ENCODE measurements around the gene NTM. TPM values are rescaled to one million over a fixed set of nuclear protein-coding genes. Genes with fewer than 3 reads are reported as not detected.

Gene NTM
- total RNA-seq, 1 donor from 2014 or later: 82.7 TPM

DNA sequence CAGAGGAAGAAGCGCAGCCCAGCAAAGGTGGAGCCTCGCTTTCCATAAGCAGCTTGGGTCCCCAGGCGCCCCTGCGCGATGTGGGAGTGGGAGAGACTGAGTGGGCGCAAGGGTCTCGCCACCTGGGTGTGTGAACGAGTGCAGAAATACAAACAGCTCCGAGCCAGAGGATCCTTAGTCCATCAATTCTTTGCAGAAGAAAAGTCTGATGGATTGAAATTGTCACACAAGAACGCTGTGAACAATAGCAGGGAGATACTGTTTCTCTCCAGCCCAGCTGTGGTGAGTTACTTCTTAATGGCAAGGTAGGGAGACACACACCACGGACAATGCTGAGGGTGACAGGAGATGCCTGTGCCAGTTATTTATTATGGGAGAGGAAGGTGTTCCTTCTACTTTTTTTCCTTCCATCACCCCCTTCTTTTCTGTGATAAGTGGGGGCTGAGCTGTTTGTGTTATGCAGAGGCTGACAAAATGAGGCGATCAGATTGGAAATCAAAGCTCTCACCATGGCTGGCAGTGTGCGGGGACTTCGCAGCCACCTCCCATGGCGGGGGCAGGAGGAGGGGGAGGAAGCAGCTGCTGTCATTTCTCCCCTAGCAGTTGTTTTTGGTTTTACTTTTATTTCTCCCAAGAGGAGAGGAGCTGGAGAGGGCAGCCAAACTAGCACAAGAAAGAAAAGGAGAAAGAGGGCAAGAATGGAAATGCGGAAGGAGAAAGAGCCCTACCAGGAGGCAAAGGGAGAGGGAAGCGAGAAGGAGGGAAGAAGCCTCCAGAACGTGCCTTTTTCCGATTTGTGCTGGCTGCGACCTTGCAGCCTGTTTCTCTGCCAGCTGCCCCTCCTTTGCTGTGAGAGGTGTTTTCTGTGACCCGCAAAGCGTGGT, 755.8 kb downstream of the NTM start:
- peaks cover 23% of the 10 kb centered on the region for H3K4me1 Mint-ChIP-seq (ENCODE audit: unreplicated experiment)
- no peak overlapping the region for H3K4me3 Mint-ChIP-seq (ENCODE audit: unreplicated experiment)
- TF ChIP-seq, protein P1, sequence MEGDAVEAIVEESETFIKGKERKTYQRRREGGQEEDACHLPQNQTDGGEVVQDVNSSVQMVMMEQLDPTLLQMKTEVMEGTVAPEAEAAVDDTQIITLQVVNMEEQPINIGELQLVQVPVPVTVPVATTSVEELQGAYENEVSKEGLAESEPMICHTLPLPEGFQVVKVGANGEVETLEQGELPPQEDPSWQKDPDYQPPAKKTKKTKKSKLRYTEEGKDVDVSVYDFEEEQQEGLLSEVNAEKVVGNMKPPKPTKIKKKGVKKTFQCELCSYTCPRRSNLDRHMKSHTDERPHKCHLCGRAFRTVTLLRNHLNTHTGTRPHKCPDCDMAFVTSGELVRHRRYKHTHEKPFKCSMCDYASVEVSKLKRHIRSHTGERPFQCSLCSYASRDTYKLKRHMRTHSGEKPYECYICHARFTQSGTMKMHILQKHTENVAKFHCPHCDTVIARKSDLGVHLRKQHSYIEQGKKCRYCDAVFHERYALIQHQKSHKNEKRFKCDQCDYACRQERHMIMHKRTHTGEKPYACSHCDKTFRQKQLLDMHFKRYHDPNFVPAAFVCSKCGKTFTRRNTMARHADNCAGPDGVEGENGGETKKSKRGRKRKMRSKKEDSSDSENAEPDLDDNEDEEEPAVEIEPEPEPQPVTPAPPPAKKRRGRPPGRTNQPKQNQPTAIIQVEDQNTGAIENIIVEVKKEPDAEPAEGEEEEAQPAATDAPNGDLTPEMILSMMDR (IDR thresholded peaks at IDR 0.05): no peak
- no peaks in the 10 kb centered on the region for H3K9me3 Mint-ChIP-seq (ENCODE audit: unreplicated experiment)
- no peaks in the 10 kb centered on the region for H3K27me3 Mint-ChIP-seq (ENCODE audit: unreplicated experiment)
- H3K27ac Mint-ChIP-seq (ENCODE audit: unreplicated experiment): no peak overlapping the region
- H3K36me3 Mint-ChIP-seq (ENCODE audit: unreplicated experiment): no peaks in the 10 kb centered on the region
- DNase-seq (ENCODE audit: extremely low spot score, unreplicated experiment): no peak

DNA sequence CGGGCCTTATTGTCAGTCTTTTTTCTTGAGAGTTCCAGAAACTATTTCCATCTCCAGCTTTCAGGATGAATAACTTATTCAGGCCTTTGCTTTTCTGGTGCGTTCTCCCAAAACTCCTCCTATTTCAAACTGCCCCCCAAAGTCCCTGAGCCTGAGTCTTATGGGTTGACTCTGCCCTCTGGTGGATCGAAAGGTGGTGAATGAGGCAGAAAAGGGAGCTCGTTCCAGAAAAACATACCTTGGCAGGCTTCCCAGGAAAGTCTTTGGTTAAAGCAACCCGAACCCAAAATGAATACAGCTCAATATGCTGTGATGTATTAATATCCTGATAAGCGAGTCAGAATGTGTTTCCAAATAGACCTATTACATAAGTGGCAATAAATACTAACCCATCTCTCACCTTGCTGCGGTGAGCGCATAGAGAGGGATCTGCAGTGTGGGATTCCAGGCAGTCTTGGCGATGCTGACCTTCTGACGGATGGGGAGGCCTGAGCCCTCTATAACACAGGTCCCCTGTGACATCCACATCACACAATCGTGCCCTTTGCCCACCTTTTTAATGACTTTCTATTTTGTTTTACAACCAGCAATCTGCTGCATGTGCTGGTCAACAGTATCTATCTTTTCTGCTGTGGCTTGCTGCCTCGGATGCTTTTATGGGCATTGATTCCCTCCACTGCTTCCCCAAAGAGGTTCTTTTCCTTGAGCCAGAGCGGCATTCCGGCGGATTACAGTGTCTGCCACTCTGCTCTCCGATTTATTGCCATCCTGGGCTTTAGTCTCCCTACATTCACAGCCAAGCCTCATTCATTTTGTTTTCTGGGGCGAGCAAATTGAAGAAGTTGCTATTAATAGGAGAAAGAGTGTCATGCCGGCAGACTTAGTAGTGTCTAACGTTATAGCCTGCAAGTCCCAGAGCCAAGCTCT, 756.8 kb downstream of the NTM start:
- Mint-ChIP-seq H3K4me1 (ENCODE audit: unreplicated experiment) (peaks cover 13% of the 10 kb centered on the region), H3K36me3 (ENCODE audit: unreplicated experiment) (no peaks in the 10 kb centered on the region), H3K27me3 (ENCODE audit: unreplicated experiment) (no peaks in the 10 kb centered on the region), H3K9me3 (ENCODE audit: unreplicated experiment) (no peaks in the 10 kb centered on the region), H3K4me3 (ENCODE audit: unreplicated experiment) (no peak overlapping the region), H3K27ac (ENCODE audit: unreplicated experiment) (no peak overlapping the region)
- DNase-seq (ENCODE audit: extremely low spot score, unreplicated experiment): no peak
- TF ChIP-seq, protein P1 (IDR thresholded peaks at IDR 0.05): peak; percentile 92

DNA sequence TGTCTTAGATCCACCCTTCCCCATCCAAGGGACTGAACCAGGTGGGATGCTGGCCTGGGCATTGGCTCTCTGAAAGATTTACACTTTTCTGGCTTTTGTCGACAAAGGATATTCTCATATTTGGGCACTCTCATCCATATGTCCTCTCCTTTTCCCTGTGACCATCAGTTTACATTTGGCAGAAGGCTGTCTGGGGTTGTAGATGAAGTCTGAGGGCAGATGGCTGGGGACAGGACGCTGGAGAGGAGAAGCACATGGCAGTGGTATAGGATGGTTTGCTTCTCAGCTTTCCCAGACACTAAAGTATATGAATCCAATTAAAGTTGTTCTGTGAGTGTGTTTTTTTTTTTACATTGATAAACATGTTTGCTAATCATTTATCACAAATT, 757.5 kb downstream of the NTM start:
- Mint-ChIP-seq H3K4me1 (ENCODE audit: unreplicated experiment) (peaks cover 6% of the 10 kb centered on the region), H3K9me3 (ENCODE audit: unreplicated experiment) (no peaks in the 10 kb centered on the region), H3K36me3 (ENCODE audit: unreplicated experiment) (no peaks in the 10 kb centered on the region), H3K27me3 (ENCODE audit: unreplicated experiment) (no peaks in the 10 kb centered on the region), H3K27ac (ENCODE audit: unreplicated experiment) (no peak overlapping the region), H3K4me3 (ENCODE audit: unreplicated experiment) (no peak overlapping the region)
- TF ChIP-seq, protein P1 (IDR thresholded peaks at IDR 0.05): no peak
- DNase-seq (ENCODE audit: extremely low spot score, unreplicated experiment): no peak

DNA sequence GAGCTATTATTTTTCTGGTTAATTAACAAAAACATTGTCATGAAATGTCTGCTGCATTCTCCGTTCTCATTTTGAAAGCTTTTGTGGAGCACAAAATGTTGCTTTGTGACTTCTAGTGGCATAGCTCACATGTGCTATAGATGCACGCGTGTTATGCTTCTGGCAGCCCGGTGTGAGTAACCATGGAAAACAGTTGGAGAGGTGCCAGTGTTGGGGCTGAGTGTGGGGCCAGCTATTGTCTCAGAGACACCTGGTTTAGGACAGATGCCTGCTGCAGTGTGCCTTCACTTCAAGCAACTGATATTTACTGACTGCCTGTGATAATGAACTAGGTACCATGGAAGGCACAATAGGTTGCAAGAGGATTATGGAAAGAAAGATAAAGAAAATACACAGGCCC, 760.6 kb downstream of the NTM start:
- H3K4me3 Mint-ChIP-seq (ENCODE audit: unreplicated experiment): no peak overlapping the region

More for the DNA sequence above, 760.6 kb downstream of the NTM start:
- H3K27ac Mint-ChIP-seq (ENCODE audit: unreplicated experiment): no peak overlapping the region
- no peak for DNase-seq (ENCODE audit: extremely low spot score, unreplicated experiment)
- H3K36me3 Mint-ChIP-seq (ENCODE audit: unreplicated experiment): no peaks in the 10 kb centered on the region
- no peaks in the 10 kb centered on the region for H3K9me3 Mint-ChIP-seq (ENCODE audit: unreplicated experiment)
- no peaks in the 10 kb centered on the region for H3K27me3 Mint-ChIP-seq (ENCODE audit: unreplicated experiment)
- TF ChIP-seq, protein P1 (IDR thresholded peaks at IDR 0.05): no peak
- peaks cover 4% of the 10 kb centered on the region for H3K4me1 Mint-ChIP-seq (ENCODE audit: unreplicated experiment)

All from osteocyte (in vitro differentiated cells).